GM23338 (cell line): Measurements from ENCODE around the gene NEK11.

ENCODE experiments used
- CREB1 ChIP-seq: fragments of 250-450 bp; sonication (Bioruptor Pico); IDR thresholded peaks from 2 replicates; pipeline ENCODE4 v1.5.0; 2020; ENCODE audit warnings: low read depth, mild to moderate bottlenecking, moderate library complexity
- ETS1 ChIP-seq: IDR thresholded peaks from 2 replicates; pipeline ENCODE4 v1.6.1; 2016; ENCODE audit warnings: antibody characterized with exemption
- EZH2 ChIP-seq: fragments of 200-600 bp; sonication (generic); IDR thresholded peaks from one replicate; pipeline ENCODE4 v1.8.0; 2017; ENCODE audit warnings: antibody characterized with exemption, mild to moderate bottlenecking, low read depth; ENCODE audit not compliant: unreplicated experiment
- EZH2phosphoT487 ChIP-seq: fragments of 200-600 bp; sonication (generic); IDR thresholded peaks from one replicate; pipeline ENCODE4 v1.8.1; 2018; ENCODE audit warnings: antibody characterized with exemption; ENCODE audit not compliant: unreplicated experiment
- JUNB ChIP-seq: IDR thresholded peaks from one replicate; pipeline ENCODE4 v1.6.1; 2016; ENCODE audit warnings: antibody characterized with exemption; ENCODE audit not compliant: unreplicated experiment
- NANOG ChIP-seq: IDR thresholded peaks from 2 replicates; pipeline ENCODE4 v1.6.1; 2016; ENCODE audit warnings: antibody characterized with exemption, borderline replicate concordance
- POLR2AphosphoS5 ChIP-seq: IDR thresholded peaks from 2 replicates; pipeline ENCODE4 v1.6.1; 2016; ENCODE audit warnings: antibody characterized with exemption, low read depth
- ZNF331 ChIP-seq: fragments of 250-450 bp; sonication (Bioruptor Pico); IDR thresholded peaks from 2 replicates; pipeline ENCODE4 v1.5.0; 2020; ENCODE audit warnings: low read depth, mild to moderate bottlenecking, moderate library complexity
- ZNF462 ChIP-seq: fragments of 250-450 bp; sonication (Bioruptor Pico); IDR thresholded peaks from 2 replicates; pipeline ENCODE4 v1.5.0; 2020; ENCODE audit warnings: mild to moderate bottlenecking, moderate library complexity
- TF ChIP-seq, protein P1 (sequence below), 2 experiments: fragments of 200-600 bp in 1 of 2; sonication (generic) in 1 of 2; conservative IDR thresholded peaks; 2 replicates each; pipeline versions ENCODE4 v1.5.1 to v1.6.1; 2016 to 2017; ENCODE audit warnings: antibody characterized with exemption in 2 of 2, low read depth in 2 of 2, mild to moderate bottlenecking in 2 of 2, moderate library complexity in 1 of 2
- TF ChIP-seq, protein P2 (sequence below): IDR thresholded peaks from one replicate; pipeline ENCODE4 v1.6.1; 2018; ENCODE audit warnings: antibody characterized with exemption; ENCODE audit not compliant: unreplicated experiment

- TF ChIP-seq CREB1: no peak
- TF ChIP-seq, protein P1, sequence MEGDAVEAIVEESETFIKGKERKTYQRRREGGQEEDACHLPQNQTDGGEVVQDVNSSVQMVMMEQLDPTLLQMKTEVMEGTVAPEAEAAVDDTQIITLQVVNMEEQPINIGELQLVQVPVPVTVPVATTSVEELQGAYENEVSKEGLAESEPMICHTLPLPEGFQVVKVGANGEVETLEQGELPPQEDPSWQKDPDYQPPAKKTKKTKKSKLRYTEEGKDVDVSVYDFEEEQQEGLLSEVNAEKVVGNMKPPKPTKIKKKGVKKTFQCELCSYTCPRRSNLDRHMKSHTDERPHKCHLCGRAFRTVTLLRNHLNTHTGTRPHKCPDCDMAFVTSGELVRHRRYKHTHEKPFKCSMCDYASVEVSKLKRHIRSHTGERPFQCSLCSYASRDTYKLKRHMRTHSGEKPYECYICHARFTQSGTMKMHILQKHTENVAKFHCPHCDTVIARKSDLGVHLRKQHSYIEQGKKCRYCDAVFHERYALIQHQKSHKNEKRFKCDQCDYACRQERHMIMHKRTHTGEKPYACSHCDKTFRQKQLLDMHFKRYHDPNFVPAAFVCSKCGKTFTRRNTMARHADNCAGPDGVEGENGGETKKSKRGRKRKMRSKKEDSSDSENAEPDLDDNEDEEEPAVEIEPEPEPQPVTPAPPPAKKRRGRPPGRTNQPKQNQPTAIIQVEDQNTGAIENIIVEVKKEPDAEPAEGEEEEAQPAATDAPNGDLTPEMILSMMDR (conservative IDR thresholded peaks at IDR 0.05; ENCODE audit: low read depth in 2 of 2): no peak
- no peak for TF ChIP-seq EZH2
- no peak for TF ChIP-seq EZH2phosphoT487
- no peak for TF ChIP-seq POLR2AphosphoS5
- TF ChIP-seq ZNF331: no peak
- TF ChIP-seq NANOG: no peak
- TF ChIP-seq ETS1: no peak
- TF ChIP-seq, protein P2, sequence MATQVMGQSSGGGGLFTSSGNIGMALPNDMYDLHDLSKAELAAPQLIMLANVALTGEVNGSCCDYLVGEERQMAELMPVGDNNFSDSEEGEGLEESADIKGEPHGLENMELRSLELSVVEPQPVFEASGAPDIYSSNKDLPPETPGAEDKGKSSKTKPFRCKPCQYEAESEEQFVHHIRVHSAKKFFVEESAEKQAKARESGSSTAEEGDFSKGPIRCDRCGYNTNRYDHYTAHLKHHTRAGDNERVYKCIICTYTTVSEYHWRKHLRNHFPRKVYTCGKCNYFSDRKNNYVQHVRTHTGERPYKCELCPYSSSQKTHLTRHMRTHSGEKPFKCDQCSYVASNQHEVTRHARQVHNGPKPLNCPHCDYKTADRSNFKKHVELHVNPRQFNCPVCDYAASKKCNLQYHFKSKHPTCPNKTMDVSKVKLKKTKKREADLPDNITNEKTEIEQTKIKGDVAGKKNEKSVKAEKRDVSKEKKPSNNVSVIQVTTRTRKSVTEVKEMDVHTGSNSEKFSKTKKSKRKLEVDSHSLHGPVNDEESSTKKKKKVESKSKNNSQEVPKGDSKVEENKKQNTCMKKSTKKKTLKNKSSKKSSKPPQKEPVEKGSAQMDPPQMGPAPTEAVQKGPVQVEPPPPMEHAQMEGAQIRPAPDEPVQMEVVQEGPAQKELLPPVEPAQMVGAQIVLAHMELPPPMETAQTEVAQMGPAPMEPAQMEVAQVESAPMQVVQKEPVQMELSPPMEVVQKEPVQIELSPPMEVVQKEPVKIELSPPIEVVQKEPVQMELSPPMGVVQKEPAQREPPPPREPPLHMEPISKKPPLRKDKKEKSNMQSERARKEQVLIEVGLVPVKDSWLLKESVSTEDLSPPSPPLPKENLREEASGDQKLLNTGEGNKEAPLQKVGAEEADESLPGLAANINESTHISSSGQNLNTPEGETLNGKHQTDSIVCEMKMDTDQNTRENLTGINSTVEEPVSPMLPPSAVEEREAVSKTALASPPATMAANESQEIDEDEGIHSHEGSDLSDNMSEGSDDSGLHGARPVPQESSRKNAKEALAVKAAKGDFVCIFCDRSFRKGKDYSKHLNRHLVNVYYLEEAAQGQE: no peak
- TF ChIP-seq JUNB: no peak
- no peak for TF ChIP-seq ZNF462 (CRISPR knock-in tag)
These were observed 41.3 kb downstream of the NEK11 start for GRCh38 chr3:131067983-131068382.
